GM12878 (cell line): ENCODE results near the gene NPAS3. TPM values are rescaled to one million over a fixed set of nuclear protein-coding genes. Genes with fewer than 3 reads are reported as not detected.

Experiments
- ATAC-seq: fragments of 200-7000 bp; cut with Tn5 transposase; 3 replicates; pipeline ENCODE4 v1.9.1; 2020; ENCODE audit warnings: mild to moderate bottlenecking, moderate library complexity
- BruUV-seq: library from RNA; stranded (reverse); fragments of 400-500 nt; replicated peaks from 2 replicates; lab custom pipeline; 2021; lab: Mats Ljungman, UMichigan
- CTCF ChIA-PET: fragments of 300-600 bp; sonication (Branson Sonifier 250); formaldehyde crosslinking; extraction: SDS; loops from one replicate; lab custom pipeline; 2021; ENCODE audit warnings: inconsistent platforms; lab: Yijun Ruan, JAX
- POLR2A ChIA-PET: fragments of 350-600 bp; formaldehyde crosslinking; extraction: SDS; loops from one replicate; lab custom pipeline; 2021; ENCODE audit warnings: inconsistent platforms; lab: Charles Lee
- RAD21 ChIA-PET: fragments of 300-600 bp; sonication (Branson Sonifier 250); formaldehyde crosslinking; loops from one replicate; lab custom pipeline; 2023; ENCODE audit warnings: antibody characterized with exemption; ENCODE audit not compliant: unreplicated experiment; lab: Charles Lee
- SMC1A ChIA-PET: fragments of 300-600 bp; sonication (Branson Sonifier 250); formaldehyde crosslinking; loops from one replicate; lab custom pipeline; 2023; ENCODE audit not compliant: unreplicated experiment, uncharacterized antibody; lab: Charles Lee
- DNase-seq: peaks from one replicate; pipeline ENCODE4 v3.0.0-alpha.2; 2011; ENCODE audit warnings: low read depth, low spot score
- FAIRE-seq: peaks from 3 replicates; lab custom pipeline; 2011; peaks lifted over from hg19 to GRCh38; lab: Jason Lieb, UNC
- H2AFZ ChIP-seq: 2 replicates; pipeline ENCODE4 v1.6.0; 2011; ENCODE audit warnings: low read depth, low read length, control low read depth; ENCODE audit not compliant: control insufficient read depth
- H3K27ac ChIP-seq: 2 replicates; pipeline ENCODE4 v1.5.1; 2011; ENCODE audit warnings: control low read depth; ENCODE audit not compliant: control insufficient read depth, insufficient read depth
- H3K27me3 ChIP-seq, 2 experiments: replicated peaks in 1 of 2; 2 replicates each; pipeline versions ENCODE4 v1.6.0 to v1.6.1; 2011; ENCODE audit warnings: low read length in 1 of 2; ENCODE audit not compliant: control insufficient read depth in 2 of 2, insufficient read depth in 2 of 2
- H3K36me3 ChIP-seq, 2 experiments: 2 replicates each; pipeline ENCODE4 v1.5.1; 2011; ENCODE audit warnings: low read length in 1 of 2; ENCODE audit not compliant: control insufficient read depth in 2 of 2, insufficient read depth in 2 of 2
- H3K4me1 ChIP-seq: 2 replicates; pipeline ENCODE4 v1.6.1; 2011; ENCODE audit warnings: mild to moderate bottlenecking, low read length, moderate library complexity, mixed read lengths; ENCODE audit not compliant: control insufficient read depth, insufficient read depth
- H3K4me2 ChIP-seq: 2 replicates; pipeline ENCODE4 v1.6.0; 2011; ENCODE audit warnings: control low read depth; ENCODE audit not compliant: control insufficient read depth, insufficient read depth
- H3K4me3 ChIP-seq: fragments of 200-600 bp; sonication (generic); 2 replicates; pipeline ENCODE4 v1.5.1; 2016
- H3K79me2 ChIP-seq: 2 replicates; pipeline ENCODE4 v1.6.0; 2011; ENCODE audit warnings: low read length; ENCODE audit not compliant: control insufficient read depth, insufficient read depth
- H3K9ac ChIP-seq: 2 replicates; pipeline ENCODE4 v1.8.0; 2011; ENCODE audit warnings: low read length, control low read depth, mixed read lengths; ENCODE audit not compliant: control insufficient read depth, insufficient read depth
- H3K9me3 ChIP-seq: replicated peaks from 3 replicates; pipeline ENCODE4 v1.5.1; 2011; ENCODE audit warnings: mild to moderate bottlenecking, low read length; ENCODE audit not compliant: control insufficient read depth, insufficient read depth
- H4K20me1 ChIP-seq: 2 replicates; pipeline ENCODE4 v1.6.0; 2011; ENCODE audit not compliant: control insufficient read depth, insufficient read depth
- BHLHE40 ChIP-seq, 2 experiments: fragments of 450-650 bp in 1 of 2; IDR thresholded peaks; 2 replicates each; pipeline ENCODE4 v1.6.1; 2011 to 2017; ENCODE audit warnings: low read depth in 2 of 2, borderline replicate concordance in 1 of 2, improper control_type of control experiment in 1 of 2, low read length in 1 of 2, mild to moderate bottlenecking in 1 of 2
- BMI1 ChIP-seq: fragments of 450-650 bp; IDR thresholded peaks from 2 replicates; pipeline ENCODE4 v1.6.1; 2016; ENCODE audit warnings: mild to moderate bottlenecking, moderate library complexity, borderline replicate concordance
- CHD2 ChIP-seq: IDR thresholded peaks from 2 replicates; pipeline ENCODE4 v1.6.1; 2011; ENCODE audit warnings: low read depth, low read length, improper control_type of control experiment, borderline replicate concordance
- GATAD2B ChIP-seq: fragments of 450-650 bp; conservative IDR thresholded peaks from 2 replicates; pipeline ENCODE4 v1.6.1; 2017; ENCODE audit warnings: low read depth, mild to moderate bottlenecking, moderate library complexity
- KAT2A ChIP-seq: conservative IDR thresholded peaks from 2 replicates; pipeline ENCODE4 v1.6.1; 2011; ENCODE audit warnings: low read depth, low read length; ENCODE audit not compliant: control insufficient read depth
- NFXL1 ChIP-seq: fragments of 450-650 bp; IDR thresholded peaks from 2 replicates; pipeline ENCODE4 v1.6.1; 2017; ENCODE audit warnings: antibody characterized with exemption, mild to moderate bottlenecking, borderline replicate concordance
- NR2C2 ChIP-seq: IDR thresholded peaks from 2 replicates; pipeline ENCODE4 v1.6.1; 2011; ENCODE audit warnings: borderline replicate concordance, low read depth; ENCODE audit not compliant: control insufficient read depth, insufficient read length
- SMAD1 ChIP-seq: fragments of 450-650 bp; IDR thresholded peaks from 2 replicates; pipeline ENCODE4 v1.6.1; 2018; ENCODE audit warnings: mild to moderate bottlenecking, low read depth; ENCODE audit not compliant: partially characterized antibody
- WGBS: methylation state at CpG from one replicate; pipeline ENCODE4 v1.1.6; 2016; ENCODE audit warnings: low lambda C conversion rate; ENCODE audit not compliant: insufficient replicate concordance, insufficient coverage; ENCODE audit errors: missing lambda C conversion rate; 5-methylcytosine and 5-hydroxymethylcytosine counted together
- in situ Hi-C: fragments of 300-500 bp; cut with MboI; formaldehyde crosslinking; loops from 9 replicates; pipeline ENCODE4 v1.14.3; 2018; ENCODE audit warnings: mixed read lengths
- intact Hi-C: fragments of 100-400 bp; cut with micrococcal nuclease; formaldehyde crosslinking; loops from one replicate; pipeline ENCODE4 v1.14.2; 2022; ENCODE audit not compliant: unreplicated experiment
- polyA plus RNA-seq, 11 experiments: library from polyadenylated mRNA; depleted of rRNA in 4 of 11; unstranded in 6 of 11; stranded (reverse) in 5 of 11; fragments of >200 nt; fragmentation: Nextera tagmentation in 4 of 11; fragmentation: Illumina TruSeq in 1 of 11; extraction: Ambion mirVana in 4 of 11; extraction: Trizol in 1 of 11; gene quantifications; 1 replicate in 1 of 11; 2 replicates in 10 of 11; pipeline versions ENCODE4 v1.2.1 to v1.2.3, GENCODE V29; 2011 to 2016; ENCODE audit warnings: inconsistent platforms in 2 of 11, missing spikeins in 2 of 11, low read depth in 1 of 11
- total RNA-seq, 4 experiments: library from RNA; depleted of rRNA in 3 of 4; stranded (reverse); fragments of >200 nt in 3 of 4; fragmentation: Illumina TruSeq in 1 of 4; extraction: Trizol in 1 of 4; gene quantifications; 2 replicates each; pipeline versions ENCODE4 v1.2.1 to v1.2.3, GENCODE V29; 2013 to 2021
- TF ChIP-seq, protein P1 (sequence below): fragments of 450-650 bp; IDR thresholded peaks from 2 replicates; pipeline ENCODE4 v1.6.1; 2017; ENCODE audit warnings: antibody characterized with exemption, mild to moderate bottlenecking, moderate library complexity
- TF ChIP-seq, protein P2 (sequence below): fragments of 450-650 bp; conservative IDR thresholded peaks from 2 replicates; pipeline ENCODE4 v1.6.1; 2017; ENCODE audit warnings: mild to moderate bottlenecking, moderate library complexity
- TF ChIP-seq, protein P3 (sequence below): fragments of 450-650 bp; IDR thresholded peaks from 2 replicates; pipeline ENCODE4 v1.6.1; 2014; ENCODE audit warnings: mild to moderate bottlenecking

NPAS3 gene
- total and polyA plus RNA-seq, 10 of the 15 experiments (the other 5 are each of a cell fraction or from before 2014, with no cell fraction given) = under 0.01 to 2.7 (median 0.03) TPM; not detected in 6

DNA sequence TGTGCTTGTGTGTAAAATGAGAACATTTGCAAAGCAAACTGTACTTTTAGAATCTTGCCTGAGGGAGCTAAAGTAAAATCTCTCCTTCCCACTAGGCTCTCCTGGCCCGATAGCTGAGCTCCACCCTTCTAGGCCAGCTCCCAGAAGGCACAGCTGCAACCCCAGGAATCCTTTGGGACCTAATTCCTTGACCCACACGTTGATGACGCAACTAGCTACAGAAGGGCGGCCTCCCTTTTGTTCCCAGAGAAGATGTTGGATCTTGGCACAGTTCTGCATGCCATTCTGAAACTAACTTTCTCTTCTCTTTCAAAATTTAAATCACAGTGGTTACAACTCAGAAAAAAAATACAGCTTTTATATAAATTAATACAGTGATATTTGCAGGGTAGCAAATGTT lies 744.1 kb downstream of the NPAS3 start:
- ATAC-seq (no peak), FAIRE-seq (no peak), DNase-seq (no peak)
- Histone ChIP-seq H4K20me1 (no peaks in the 10 kb centered on the region), H3K9me3 (no peaks in the 10 kb centered on the region), H3K79me2 (no peaks in the 10 kb centered on the region), H3K27ac (no peak overlapping the region), H3K4me3 (no peak overlapping the region), H3K4me1 (no peaks in the 10 kb centered on the region), H3K27me3 (no peaks in the 10 kb centered on the region), H2AFZ (no peak overlapping the region), H3K36me3 (no peaks in the 10 kb centered on the region), H3K9ac (no peak overlapping the region), H3K4me2 (no peak overlapping the region)
- RAD21 ChIA-PET = interaction anchor here (0.6 to 13.2 kb wide), 9 partner anchors 9 to 907 kb away, joined by 3 to 264 read pairs (median 4); no protein-coding TSS in a partner anchor
- WGBS = 38% methylated on average over 4 of the region's 4 CpGs
- intact Hi-C loops = no loop called here
- SMC1A ChIA-PET = interaction anchor here (0.5 to 2.6 kb wide), 17 partner anchors 9 to 416 kb away, joined by 3 to 30 read pairs (median 4); no protein-coding TSS in a partner anchor
- POLR2A ChIA-PET = interaction anchor here (0.6 to 1.7 kb wide), 7 partner anchors 8 to 370 kb away, joined by 3 to 8 read pairs (median 4); no protein-coding TSS in a partner anchor
- in situ Hi-C loops = no loop called here
- CTCF ChIA-PET = interaction anchor here (0.6 to 13.0 kb wide), 11 partner anchors 12 to 171 kb away, joined by 3 to 334 read pairs (median 3); no protein-coding TSS in a partner anchor
- BruUV-seq = no TSS peak
- no peak for TF ChIP-seq NR2C2
- TF ChIP-seq, protein P1, sequence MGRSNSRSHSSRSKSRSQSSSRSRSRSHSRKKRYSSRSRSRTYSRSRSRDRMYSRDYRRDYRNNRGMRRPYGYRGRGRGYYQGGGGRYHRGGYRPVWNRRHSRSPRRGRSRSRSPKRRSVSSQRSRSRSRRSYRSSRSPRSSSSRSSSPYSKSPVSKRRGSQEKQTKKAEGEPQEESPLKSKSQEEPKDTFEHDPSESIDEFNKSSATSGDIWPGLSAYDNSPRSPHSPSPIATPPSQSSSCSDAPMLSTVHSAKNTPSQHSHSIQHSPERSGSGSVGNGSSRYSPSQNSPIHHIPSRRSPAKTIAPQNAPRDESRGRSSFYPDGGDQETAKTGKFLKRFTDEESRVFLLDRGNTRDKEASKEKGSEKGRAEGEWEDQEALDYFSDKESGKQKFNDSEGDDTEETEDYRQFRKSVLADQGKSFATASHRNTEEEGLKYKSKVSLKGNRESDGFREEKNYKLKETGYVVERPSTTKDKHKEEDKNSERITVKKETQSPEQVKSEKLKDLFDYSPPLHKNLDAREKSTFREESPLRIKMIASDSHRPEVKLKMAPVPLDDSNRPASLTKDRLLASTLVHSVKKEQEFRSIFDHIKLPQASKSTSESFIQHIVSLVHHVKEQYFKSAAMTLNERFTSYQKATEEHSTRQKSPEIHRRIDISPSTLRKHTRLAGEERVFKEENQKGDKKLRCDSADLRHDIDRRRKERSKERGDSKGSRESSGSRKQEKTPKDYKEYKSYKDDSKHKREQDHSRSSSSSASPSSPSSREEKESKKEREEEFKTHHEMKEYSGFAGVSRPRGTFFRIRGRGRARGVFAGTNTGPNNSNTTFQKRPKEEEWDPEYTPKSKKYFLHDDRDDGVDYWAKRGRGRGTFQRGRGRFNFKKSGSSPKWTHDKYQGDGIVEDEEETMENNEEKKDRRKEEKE = no peak
- TF ChIP-seq SMAD1 = no peak
- TF ChIP-seq GATAD2B = no peak
- no peak for TF ChIP-seq BMI1
- TF ChIP-seq KAT2A = no peak
- TF ChIP-seq, protein P2, sequence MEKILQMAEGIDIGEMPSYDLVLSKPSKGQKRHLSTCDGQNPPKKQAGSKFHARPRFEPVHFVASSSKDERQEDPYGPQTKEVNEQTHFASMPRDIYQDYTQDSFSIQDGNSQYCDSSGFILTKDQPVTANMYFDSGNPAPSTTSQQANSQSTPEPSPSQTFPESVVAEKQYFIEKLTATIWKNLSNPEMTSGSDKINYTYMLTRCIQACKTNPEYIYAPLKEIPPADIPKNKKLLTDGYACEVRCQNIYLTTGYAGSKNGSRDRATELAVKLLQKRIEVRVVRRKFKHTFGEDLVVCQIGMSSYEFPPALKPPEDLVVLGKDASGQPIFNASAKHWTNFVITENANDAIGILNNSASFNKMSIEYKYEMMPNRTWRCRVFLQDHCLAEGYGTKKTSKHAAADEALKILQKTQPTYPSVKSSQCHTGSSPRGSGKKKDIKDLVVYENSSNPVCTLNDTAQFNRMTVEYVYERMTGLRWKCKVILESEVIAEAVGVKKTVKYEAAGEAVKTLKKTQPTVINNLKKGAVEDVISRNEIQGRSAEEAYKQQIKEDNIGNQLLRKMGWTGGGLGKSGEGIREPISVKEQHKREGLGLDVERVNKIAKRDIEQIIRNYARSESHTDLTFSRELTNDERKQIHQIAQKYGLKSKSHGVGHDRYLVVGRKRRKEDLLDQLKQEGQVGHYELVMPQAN = no peak
- TF ChIP-seq, protein P3, sequence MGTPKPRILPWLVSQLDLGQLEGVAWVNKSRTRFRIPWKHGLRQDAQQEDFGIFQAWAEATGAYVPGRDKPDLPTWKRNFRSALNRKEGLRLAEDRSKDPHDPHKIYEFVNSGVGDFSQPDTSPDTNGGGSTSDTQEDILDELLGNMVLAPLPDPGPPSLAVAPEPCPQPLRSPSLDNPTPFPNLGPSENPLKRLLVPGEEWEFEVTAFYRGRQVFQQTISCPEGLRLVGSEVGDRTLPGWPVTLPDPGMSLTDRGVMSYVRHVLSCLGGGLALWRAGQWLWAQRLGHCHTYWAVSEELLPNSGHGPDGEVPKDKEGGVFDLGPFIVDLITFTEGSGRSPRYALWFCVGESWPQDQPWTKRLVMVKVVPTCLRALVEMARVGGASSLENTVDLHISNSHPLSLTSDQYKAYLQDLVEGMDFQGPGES = no peak
- TF ChIP-seq NFXL1 = no peak
- no peak for TF ChIP-seq CHD2
- no peak for TF ChIP-seq BHLHE40 (IDR thresholded peaks at IDR 0.05; ENCODE audit: borderline replicate concordance in 1 of 2, low read depth in 2 of 2, low read length in 1 of 2)
